Tibial artery (tissue), 4 donors: ENCODE results near the gene FBN2.

Experiments used
- DNase-seq, 2 donors: peaks; one replicate each; pipeline ENCODE4 v3.0.0-alpha.2; 2019
- H3K27ac ChIP-seq, 2 donors: fragments of 200-600 bp; sonication (generic) in 1 of 2; 1 replicate in 1 of 2; 2 replicates in 1 of 2; pipeline ENCODE4 v1.5.1; 2018 to 2019; ENCODE audit warnings: mild to moderate bottlenecking in 1 of 2
- H3K27me3 ChIP-seq, 2 donors: fragments of 200-600 bp; sonication (generic) in 1 of 2; one replicate each; pipeline versions ENCODE4 v1.5.1 to v1.6.0; 2016 to 2019
- H3K36me3 ChIP-seq, 3 donors: fragments of 200-600 bp; sonication (generic) in 2 of 3; one replicate each; pipeline ENCODE4 v1.5.1; 2016 to 2019; ENCODE audit warnings: mild to moderate bottlenecking in 2 of 3
- H3K4me1 ChIP-seq, 4 donors: fragments of 200-600 bp; sonication (generic) in 2 of 4; 1 replicate in 3 of 4; 2 replicates in 1 of 4; pipeline ENCODE4 v1.5.1; 2016 to 2019
- H3K4me3 ChIP-seq, 2 donors: fragments of 200-600 bp; sonication (generic) in 1 of 2; 1 replicate in 1 of 2; 2 replicates in 1 of 2; pipeline ENCODE4 v1.5.1; 2018 to 2019; ENCODE audit warnings: mild to moderate bottlenecking in 2 of 2
- H3K9me3 ChIP-seq, 3 donors: fragments of 200-600 bp; sonication (generic) in 1 of 3; one replicate each; pipeline ENCODE4 v1.5.1; 2016 to 2019
- CTCF ChIP-seq, 2 experiments: fragments of 200-600 bp in 1 of 2; fragments of 450-650 bp in 1 of 2; IDR thresholded peaks; one replicate each; pipeline ENCODE4 v1.5.1; 2017 to 2019; ENCODE audit warnings: antibody characterized with exemption in 2 of 2, mild to moderate bottlenecking in 1 of 2, moderate library complexity in 1 of 2
- intact Hi-C: fragments of 100-400 bp; cut with DNase I; formaldehyde crosslinking; loops from one replicate; pipeline ENCODE4 v1.15.0; 2023; ENCODE audit warnings: low total_unique reads

FBN2 gene

DNA sequence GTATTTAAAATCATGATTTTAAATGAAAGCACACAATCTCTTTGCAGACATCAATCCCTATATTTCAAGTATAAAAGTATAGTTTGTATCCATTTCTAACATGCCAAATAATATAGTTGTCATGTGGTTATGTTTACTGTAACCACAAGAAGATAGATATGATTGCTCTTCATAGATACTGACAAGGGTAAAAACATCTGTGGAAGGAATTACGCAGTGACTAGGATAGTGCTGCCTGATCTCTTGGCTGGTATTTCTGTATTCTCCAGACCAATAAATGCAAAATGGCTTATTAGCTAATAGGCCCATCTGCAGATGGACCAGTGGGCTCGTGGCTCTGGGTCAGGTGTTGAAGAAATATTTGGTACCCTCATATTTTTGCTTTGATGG, 34.9 kb upstream of the FBN2 start:
- TF ChIP-seq CTCF (IDR thresholded peaks at IDR 0.05): no peak
- Histone ChIP-seq H3K36me3 (no peaks in the 10 kb centered on the region), H3K27ac (no peak overlapping the region), H3K9me3 (no peaks in the 10 kb centered on the region), H3K27me3 (no peaks in the 10 kb centered on the region), H3K4me3 (no peak overlapping the region), H3K4me1 (no peaks in the 10 kb centered on the region)
- intact Hi-C loops: no loop called here
- DNase-seq: no peak

DNA sequence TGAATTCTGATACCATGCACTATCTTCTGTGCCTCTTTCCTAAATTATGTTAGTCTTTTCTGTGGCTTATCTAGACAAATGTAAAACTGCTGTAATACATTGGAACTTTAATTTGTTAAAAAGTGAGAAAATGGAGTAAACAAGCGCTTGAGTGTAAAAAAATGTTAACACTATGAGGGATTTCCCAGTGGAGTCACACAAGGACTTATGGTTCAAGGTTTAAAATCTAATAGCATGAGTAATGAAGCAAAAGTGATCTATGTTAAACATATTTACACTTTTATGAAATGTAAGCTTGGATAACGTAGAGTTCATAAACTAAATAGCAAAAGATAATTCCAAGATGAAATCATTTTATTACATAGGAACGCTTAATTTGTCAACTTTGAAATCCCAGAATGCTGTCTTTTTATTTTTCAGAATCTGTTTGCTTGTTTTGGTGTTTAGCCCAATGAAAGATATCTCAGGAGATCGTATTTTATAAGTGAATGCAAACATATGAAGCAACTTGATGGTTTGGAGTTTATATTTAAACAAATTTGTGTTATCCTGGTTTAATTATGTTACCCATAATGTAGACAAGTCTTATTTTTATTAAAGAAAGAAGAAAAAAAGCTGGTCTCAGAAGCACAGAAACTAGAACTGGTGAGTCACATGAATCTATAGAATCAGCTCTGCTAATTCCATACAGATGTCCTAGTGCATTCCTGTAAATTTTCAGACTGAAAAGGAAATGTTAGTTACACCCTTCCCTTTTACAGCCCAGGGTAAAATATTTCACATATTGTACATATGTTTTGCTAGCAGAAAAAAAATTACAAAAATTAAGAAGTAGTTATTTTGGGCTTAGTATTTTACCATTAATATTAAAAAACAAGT, 34.2 kb upstream of the FBN2 start:
- DNase-seq: no peak
- no peaks in the 10 kb centered on the region for H3K4me1 ChIP-seq
- no peak overlapping the region for H3K4me3 ChIP-seq
- no peak for TF ChIP-seq CTCF (IDR thresholded peaks at IDR 0.05)
- no peaks in the 10 kb centered on the region for H3K36me3 ChIP-seq
- H3K27me3 ChIP-seq: no peaks in the 10 kb centered on the region
- H3K27ac ChIP-seq: no peak overlapping the region
- intact Hi-C loops: no loop called here
- H3K9me3 ChIP-seq: no peaks in the 10 kb centered on the region

DNA sequence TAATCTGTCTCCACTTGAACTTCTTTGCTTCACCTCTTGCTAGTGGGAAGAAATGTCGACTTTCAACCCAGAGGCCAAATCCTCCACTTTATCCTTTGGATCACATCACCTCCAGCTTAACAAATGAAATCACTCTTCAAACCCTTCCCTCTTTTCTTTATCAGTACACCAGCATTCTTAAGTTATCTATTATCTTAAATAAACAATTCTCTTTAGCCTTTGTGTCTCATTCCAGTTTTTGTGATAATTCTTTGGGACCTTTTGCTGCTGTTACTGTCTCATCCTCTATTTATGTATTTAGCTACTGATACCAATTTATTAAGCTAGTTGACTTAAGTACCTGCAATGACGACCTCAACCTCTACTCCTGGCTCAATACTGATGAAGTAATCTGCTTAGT, 28.1 kb upstream of the FBN2 start:
- TF ChIP-seq CTCF (IDR thresholded peaks at IDR 0.05): no peak
- intact Hi-C loops: no loop called here

GRCh38 chr5:128559300-128560297, 21.6 kb upstream of the FBN2 start:
- Histone ChIP-seq H3K36me3 (no peaks in the 10 kb centered on the region), H3K4me3 (no peak overlapping the region), H3K27me3 (no peaks in the 10 kb centered on the region), H3K27ac (no peak overlapping the region), H3K9me3 (no peaks in the 10 kb centered on the region), H3K4me1 (no peaks in the 10 kb centered on the region)
- no peak for DNase-seq
- no peak for TF ChIP-seq CTCF (IDR thresholded peaks at IDR 0.05)
- intact Hi-C loops: no loop called here

More for the DNA sequence above, 28.1 kb upstream of the FBN2 start:
- H3K36me3 ChIP-seq: no peaks in the 10 kb centered on the region
- H3K4me3 ChIP-seq: no peak overlapping the region
- no peaks in the 10 kb centered on the region for H3K9me3 ChIP-seq
- H3K4me1 ChIP-seq: no peaks in the 10 kb centered on the region
- DNase-seq: no peak
- H3K27me3 ChIP-seq: no peaks in the 10 kb centered on the region
- H3K27ac ChIP-seq: no peak overlapping the region

- peaks cover 0 to 13% (median 12%) of the 10 kb centered on the region in 3 donors for H3K9me3 ChIP-seq
- no peak for TF ChIP-seq CTCF (IDR thresholded peaks at IDR 0.05)
- no peak overlapping the region for H3K27ac ChIP-seq
- no peaks in the 10 kb centered on the region for H3K4me1 ChIP-seq
- no peaks in the 10 kb centered on the region for H3K27me3 ChIP-seq
- intact Hi-C loops: no loop called here
- no peaks in the 10 kb centered on the region for H3K36me3 ChIP-seq
- H3K4me3 ChIP-seq: no peak overlapping the region
- no peak for DNase-seq
Measured at GRCh38 chr5:128553747-128554146, 15.7 kb upstream of the FBN2 start.
